K562 (cell line): ENCODE data around the gene CLGN. TPM values are rescaled to one million over a fixed set of nuclear protein-coding genes. Genes with fewer than 3 reads are reported as not detected.

Source experiments
- ATAC-seq: fragments of 200-7000 bp; cut with Tn5 transposase; 3 replicates; pipeline ENCODE4 v1.9.1; 2020; ENCODE audit warnings: moderate library complexity
- BruUV-seq: library from RNA; stranded (reverse); fragments of 400-500 nt; replicated peaks from 2 replicates; lab custom pipeline; 2021; lab: Mats Ljungman, UMichigan
- CTCF ChIA-PET: fragments of 300-600 bp; formaldehyde crosslinking; extraction: SDS; loops from one replicate; lab custom pipeline; 2021; ENCODE audit warnings: low intra/inter-chr PET ratio; lab: Yijun Ruan, JAX
- POLR2A ChIA-PET: fragments of 300-600, 350-650 bp; sonication (Branson Sonifier 250); formaldehyde crosslinking; extraction: SDS; loops from one replicate; lab custom pipeline; 2021; ENCODE audit warnings: antibody characterized with exemption, inconsistent platforms; lab: Yijun Ruan, JAX
- DNase-seq, 4 experiments: peaks; one replicate each; pipeline versions ENCODE4 v3.0.0 to v3.0.0-alpha.2; 2011 to 2018; ENCODE audit warnings: low spot score in 3 of 4, mixed read lengths in 3 of 4; ENCODE audit errors: extremely low read depth in 1 of 4
- FAIRE-seq: peaks from 2 replicates; lab custom pipeline; 2011; peaks lifted over from hg19 to GRCh38; lab: Jason Lieb, UNC
- H2AFZ ChIP-seq: 2 replicates; pipeline ENCODE4 v1.6.0; 2011; ENCODE audit warnings: low read depth, low read length, control low read depth, inconsistent platforms
- H3K27ac ChIP-seq: fragments of 200-600 bp; 3 replicates; pipeline ENCODE4 v1.8.0; 2011; ENCODE audit warnings: low read depth, mild to moderate bottlenecking, control low read depth, inconsistent platforms, low read length, moderate library complexity, mixed read lengths; ENCODE audit errors: extremely low read depth
- H3K27me3 ChIP-seq, 2 experiments: fragments of 300-600 bp in 1 of 2; 2 replicates in 1 of 2; 3 replicates in 1 of 2; pipeline versions ENCODE4 v1.6.0 to v1.8.0; 2011; ENCODE audit warnings: inconsistent platforms in 2 of 2, low read length in 2 of 2, mild to moderate bottlenecking in 1 of 2, mixed read lengths in 1 of 2, moderate library complexity in 1 of 2; ENCODE audit not compliant: control insufficient read depth in 2 of 2, insufficient read depth in 2 of 2
- H3K36me3 ChIP-seq: fragments of 300-600 bp; 3 replicates; pipeline ENCODE4 v1.8.0; 2011; ENCODE audit warnings: mild to moderate bottlenecking, low read length, inconsistent platforms; ENCODE audit not compliant: control insufficient read depth, insufficient read depth
- H3K4me1 ChIP-seq, 2 experiments: fragments of 200-600 bp in 1 of 2; replicated peaks in 1 of 2; 2 replicates in 1 of 2; 3 replicates in 1 of 2; pipeline versions ENCODE4 v1.5.1 to v1.8.0; 2011; ENCODE audit warnings: inconsistent platforms in 2 of 2, low read length in 2 of 2, mild to moderate bottlenecking in 1 of 2, mixed read lengths in 1 of 2, moderate library complexity in 1 of 2; ENCODE audit not compliant: control insufficient read depth in 2 of 2, insufficient read depth in 2 of 2
- H3K4me2 ChIP-seq: 2 replicates; pipeline ENCODE4 v1.6.1; 2011; ENCODE audit warnings: low read length, control low read depth, inconsistent platforms, mixed read lengths; ENCODE audit not compliant: insufficient read depth
- H3K4me3 ChIP-seq: fragments of 200-600 bp; sonication (generic), shearing (Covaris generic); 2 replicates; pipeline ENCODE4 v1.5.1; 2016; ENCODE audit warnings: control low read depth, inconsistent platforms
- H3K79me2 ChIP-seq: fragments of 200-600 bp; 3 replicates; pipeline ENCODE4 v1.8.0; 2011; ENCODE audit warnings: low read length, inconsistent platforms; ENCODE audit not compliant: control insufficient read depth, insufficient read depth
- H3K9ac ChIP-seq, 2 experiments: 2 replicates each; pipeline versions ENCODE4 v1.6.0 to v1.6.1; 2011; ENCODE audit warnings: low read depth in 2 of 2, low read length in 2 of 2, control low read depth in 1 of 2, inconsistent platforms in 1 of 2, mild to moderate bottlenecking in 1 of 2, mixed read lengths in 1 of 2; ENCODE audit not compliant: insufficient read depth in 1 of 2
- H3K9me1 ChIP-seq: one replicate; pipeline ENCODE4 v1.6.0; 2011; ENCODE audit warnings: inconsistent platforms, mild to moderate bottlenecking, low read length, moderate library complexity; ENCODE audit not compliant: control insufficient read depth, insufficient read depth
- H3K9me3 ChIP-seq: replicated peaks from 2 replicates; pipeline ENCODE4 v1.5.1; 2011; ENCODE audit warnings: low read depth, low read length, inconsistent platforms; ENCODE audit not compliant: control insufficient read depth, insufficient read depth
- H4K20me1 ChIP-seq: replicated peaks from 2 replicates; pipeline ENCODE4 v1.6.1; 2011; ENCODE audit warnings: low read length, inconsistent platforms, mixed read lengths; ENCODE audit not compliant: control insufficient read depth, insufficient read depth
- DACH1 ChIP-seq: fragments of 450-650 bp; IDR thresholded peaks from 2 replicates; pipeline ENCODE4 v1.6.1; 2018; ENCODE audit not compliant: partially characterized antibody
- FOSL1 ChIP-seq: fragments of 200-800 bp; sonication (Bioruptor generic); conservative IDR thresholded peaks from 2 replicates; pipeline ENCODE4 v1.6.1; 2016; ENCODE audit warnings: missing genetic modification characterization, missing compliant biosample characterization
- HDAC6 ChIP-seq: IDR thresholded peaks from 2 replicates; pipeline ENCODE4 v1.6.1; 2012; ENCODE audit warnings: low read depth, mild to moderate bottlenecking, control low read depth, inconsistent platforms, low read length, moderate library complexity
- NCOA2 ChIP-seq, 2 experiments: fragments of 450-650 bp; IDR thresholded peaks; 2 replicates each; pipeline ENCODE4 v1.6.1; 2018; ENCODE audit warnings: mild to moderate bottlenecking in 2 of 2, moderate library complexity in 1 of 2; ENCODE audit not compliant: partially characterized antibody in 2 of 2
- NONO ChIP-seq, 2 experiments: fragments of 200-400 bp in 1 of 2; fragments of 450-650 bp in 1 of 2; formaldehyde crosslinking in 1 of 2; IDR thresholded peaks; 2 replicates each; pipeline ENCODE4 v1.6.1; 2017; ENCODE audit warnings: low read depth in 2 of 2, mild to moderate bottlenecking in 2 of 2, moderate library complexity in 2 of 2, low read length in 1 of 2
- PCBP1 ChIP-seq: fragments of 200-400 bp; formaldehyde crosslinking; IDR thresholded peaks from 2 replicates; pipeline ENCODE4 v1.6.1; 2018; ENCODE audit warnings: mild to moderate bottlenecking, low read depth, low read length; ENCODE audit not compliant: poor library complexity, severe bottlenecking
- PHF21A ChIP-seq: fragments of 450-650 bp; IDR thresholded peaks from 2 replicates; pipeline ENCODE4 v1.6.1; 2017; ENCODE audit warnings: low read depth, borderline replicate concordance
- RCOR1 ChIP-seq, 2 experiments: IDR thresholded peaks; 2 replicates each; pipeline ENCODE4 v1.6.1; 2012; ENCODE audit warnings: low read depth in 2 of 2, low read length in 2 of 2, borderline replicate concordance in 1 of 2, improper control_type of control experiment in 1 of 2
- ZNF224 ChIP-seq: sonication (generic); formaldehyde crosslinking; IDR thresholded peaks from 2 replicates; pipeline ENCODE4 v1.8.0; 2022; ENCODE audit warnings: mild to moderate bottlenecking, missing genetic modification reagents
- ZNF311 ChIP-seq: fragments of 250-450 bp; sonication (Bioruptor Pico); IDR thresholded peaks from 2 replicates; pipeline ENCODE4 v1.4.0; 2020; ENCODE audit warnings: mild to moderate bottlenecking, moderate library complexity
- ZNF778 ChIP-seq: fragments of 450-650 bp; formaldehyde crosslinking; IDR thresholded peaks from 2 replicates; pipeline ENCODE4 v1.4.0; 2020; ENCODE audit warnings: mild to moderate bottlenecking, moderate library complexity
- WGBS: fragments of 100-300 bp; shearing (Covaris generic); methylation state at CpG from one replicate; pipeline ENCODE4 v1.1.6; 2016; ENCODE audit warnings: low coverage, mixed read lengths; ENCODE audit not compliant: insufficient coverage; ENCODE audit errors: missing lambda C conversion rate; 5-methylcytosine and 5-hydroxymethylcytosine counted together
- in situ Hi-C: fragments of 300-500 bp; cut with MboI; formaldehyde crosslinking; loops from 4 replicates; pipeline ENCODE4 v1.15.0; 2018; ENCODE audit warnings: inconsistent platforms, mixed read lengths
- intact Hi-C: fragments of 100-400 bp; cut with micrococcal nuclease; formaldehyde crosslinking; loops from 2 replicates; pipeline ENCODE4 v1.14.2; 2022
- polyA plus RNA-seq, 8 experiments: library from polyadenylated mRNA; depleted of rRNA in 4 of 8; stranded (reverse) in 5 of 8; unstranded in 3 of 8; fragments of >200 nt; fragmentation: Nextera tagmentation in 2 of 8; fragmentation: Illumina TruSeq in 1 of 8; extraction: Ambion mirVana in 2 of 8; extraction: Trizol in 1 of 8; gene quantifications; 2 replicates each; pipeline versions ENCODE4 v1.2.1 to v1.2.3, GENCODE V29; 2011 to 2014; ENCODE audit warnings: inconsistent platforms in 1 of 8, missing spikeins in 1 of 8
- total RNA-seq, 7 experiments: library from RNA; depleted of rRNA in 6 of 7; stranded (reverse); fragments of >200 nt in 6 of 7; fragmentation: Illumina TruSeq in 2 of 7; extraction: Trizol in 2 of 7; gene quantifications; 2 replicates each; pipeline versions ENCODE4 v1.2.1 to v1.2.3, GENCODE V29; 2011 to 2021; ENCODE audit warnings: low replicate concordance in 1 of 7

CLGN gene
- total and polyA plus RNA-seq, 9 of the 15 experiments (the other 6 are each of a cell fraction or from before 2014, with no cell fraction given), result 0.22 to 3.6 (median 2.7) TPM

GRCh38 chr4:140466146-140466545 is 38.7 kb upstream of the CLGN start:
- 14% methylated on average over 1 of the region's 1 CpG for WGBS
- H3K4me2 ChIP-seq, result no peak overlapping the region
- no peak for TF ChIP-seq FOSL1 (tag)
- TF ChIP-seq ZNF224 (CRISPR knock-in tag), result no peak
- no peak for TF ChIP-seq NCOA2 (IDR thresholded peaks at IDR 0.05; ENCODE audit: partially characterized antibody in 2 of 2)
- no peak for TF ChIP-seq ZNF311 (CRISPR knock-in tag)
- no peak for TF ChIP-seq ZNF778 (CRISPR knock-in tag)
- no peak for TF ChIP-seq PHF21A
- no peak for TF ChIP-seq RCOR1 (IDR thresholded peaks at IDR 0.05; ENCODE audit: borderline replicate concordance in 1 of 2, low read depth in 2 of 2, low read length in 2 of 2)
- no peak for TF ChIP-seq DACH1
- TF ChIP-seq HDAC6, result no peak
- TF ChIP-seq NONO (IDR thresholded peaks at IDR 0.05; ENCODE audit: low read depth in 2 of 2, low read length in 1 of 2), result no peak
- no peak for TF ChIP-seq PCBP1
- TF ChIP-seq, all 486 proteins: peak for 0
- Histone ChIP-seq H3K36me3 (no peaks in the 10 kb centered on the region), H3K9me1 (no peaks in the 10 kb centered on the region), H3K27ac (no peak overlapping the region), H4K20me1 (no peaks in the 10 kb centered on the region), H2AFZ (no peak overlapping the region), H3K27me3 (peaks cover 6 to 10% of the 10 kb centered on the region in 2 experiments; a peak in 4 of 5 replicates), H3K9ac (no peak overlapping the region), H3K4me1 (no peaks in the 10 kb centered on the region), H3K79me2 (no peaks in the 10 kb centered on the region), H3K9me3 (no peaks in the 10 kb centered on the region), H3K4me3 (no peak overlapping the region)
- CTCF ChIA-PET, result no interaction called here
- intact Hi-C loops (no loop called here), in situ Hi-C loops (no loop called here)
- FAIRE-seq, result no peak
- no peak for ATAC-seq
- POLR2A ChIA-PET, result no interaction called here
- DNase-seq, result no peak
- no TSS peak for BruUV-seq
